IMR-90 (cell line): ENCODE results near the gene ANKRD11. TPM values are rescaled to one million over a fixed set of nuclear protein-coding genes. Genes with fewer than 3 reads are reported as not detected.

Experiments used
- ATAC-seq: fragments of 200-7000 bp; cut with Tn5 transposase; 2 replicates; pipeline ENCODE4 v1.9.1; 2020; ENCODE audit warnings: low read depth, mild to moderate bottlenecking, moderate library complexity
- BruUV-seq: library from RNA; stranded (reverse); fragments of 400-500 nt; replicated peaks from 2 replicates; lab custom pipeline; 2021; lab: Mats Ljungman, UMichigan
- CTCF ChIA-PET: fragments of 300-600 bp; formaldehyde crosslinking; extraction: SDS; loops from one replicate; lab custom pipeline; 2021; ENCODE audit warnings: antibody characterized with exemption; lab: Yijun Ruan, JAX
- POLR2A ChIA-PET: fragments of 300-600 bp; sonication (Branson Sonifier 250); formaldehyde crosslinking; loops from one replicate; lab custom pipeline; 2022; ENCODE audit warnings: antibody characterized with exemption; ENCODE audit not compliant: unreplicated experiment; lab: Charles Lee
- DNase-seq: peaks from one replicate; pipeline ENCODE4 v3.0.0; 2013
- H2AFZ ChIP-seq: replicated peaks from 2 replicates; pipeline ENCODE3; 2013; ENCODE audit warnings: low read length, mild to moderate bottlenecking; ENCODE audit not compliant: poor library complexity
- H2AK5ac ChIP-seq: 2 replicates; pipeline ENCODE4 v1.6.1; 2013; ENCODE audit warnings: low read depth, low read length, inconsistent platforms
- H2AK9ac ChIP-seq: replicated peaks from 2 replicates; pipeline ENCODE3; 2013; ENCODE audit warnings: mild to moderate bottlenecking, low read depth, low read length, moderate library complexity; ENCODE audit not compliant: poor library complexity
- H2BK120ac ChIP-seq: 2 replicates; pipeline ENCODE4 v1.6.1; 2013; ENCODE audit warnings: low read depth, low read length, inconsistent platforms
- H2BK15ac ChIP-seq: 3 replicates; pipeline ENCODE4 v1.6.1; 2013; ENCODE audit warnings: low read depth, low read length, inconsistent platforms
- H2BK20ac ChIP-seq: 2 replicates; pipeline ENCODE4 v1.6.1; 2013; ENCODE audit warnings: low read depth, mild to moderate bottlenecking, inconsistent platforms, low read length, moderate library complexity
- H2BK5ac ChIP-seq: 2 replicates; pipeline ENCODE4 v1.6.1; 2013; ENCODE audit warnings: mild to moderate bottlenecking, low read depth, low read length, inconsistent platforms; ENCODE audit not compliant: poor library complexity, severe bottlenecking
- H3K14ac ChIP-seq: replicated peaks from 2 replicates; pipeline ENCODE4 v1.6.1; 2013; ENCODE audit warnings: low read depth, low read length, inconsistent platforms
- H3K18ac ChIP-seq: 2 replicates; pipeline ENCODE4 v1.6.1; 2013; ENCODE audit warnings: low read depth, low read length, control low read depth
- H3K23ac ChIP-seq: 2 replicates; pipeline ENCODE4 v1.6.1; 2013; ENCODE audit warnings: low read depth, low read length, inconsistent platforms
- H3K27ac ChIP-seq: 2 replicates; pipeline ENCODE4 v1.5.1; 2013; ENCODE audit warnings: mild to moderate bottlenecking, control low read depth, low read length; ENCODE audit not compliant: insufficient read depth
- H3K27me3 ChIP-seq: 2 replicates; pipeline ENCODE4 v1.6.1; 2013; ENCODE audit warnings: low read length; ENCODE audit not compliant: control insufficient read depth, insufficient read depth
- H3K36me3 ChIP-seq: 2 replicates; pipeline ENCODE4 v1.6.1; 2013; ENCODE audit warnings: low read length, mixed read lengths; ENCODE audit not compliant: control insufficient read depth, insufficient read depth
- H3K4ac ChIP-seq: 2 replicates; pipeline ENCODE4 v1.6.1; 2013; ENCODE audit warnings: low read depth, low read length, inconsistent platforms
- H3K4me1 ChIP-seq: 2 replicates; pipeline ENCODE4 v1.6.1; 2013; ENCODE audit warnings: low read length, mixed read lengths; ENCODE audit not compliant: control insufficient read depth, insufficient read depth
- H3K4me2 ChIP-seq: 2 replicates; pipeline ENCODE4 v1.6.1; 2013; ENCODE audit warnings: low read depth, mild to moderate bottlenecking, control low read depth, low read length, moderate library complexity
- H3K4me3 ChIP-seq: 2 replicates; pipeline ENCODE4 v1.5.1; 2013; ENCODE audit warnings: low read depth, mild to moderate bottlenecking, control low read depth, low read length, moderate library complexity; ENCODE audit not compliant: insufficient read depth
- H3K56ac ChIP-seq: 2 replicates; pipeline ENCODE4 v1.6.1; 2013; ENCODE audit warnings: low read length, inconsistent platforms; ENCODE audit not compliant: insufficient read depth; ENCODE audit errors: extremely low read depth
- H3K79me1 ChIP-seq, 2 experiments: 2 replicates each; pipeline ENCODE4 v1.6.1; 2013; ENCODE audit warnings: low read length in 2 of 2, inconsistent platforms in 1 of 2, low read depth in 1 of 2
- H3K9ac ChIP-seq: 2 replicates; pipeline ENCODE4 v1.6.1; 2013; ENCODE audit warnings: low read depth, low read length, control low read depth
- H3K9me1 ChIP-seq: 2 replicates; pipeline ENCODE4 v1.6.1; 2013; ENCODE audit warnings: low read length, inconsistent platforms; ENCODE audit not compliant: insufficient read depth
- H3K9me3 ChIP-seq: 2 replicates; pipeline ENCODE4 v1.6.1; 2013; ENCODE audit warnings: low read length; ENCODE audit not compliant: control insufficient read depth, insufficient read depth
- H4K20me1 ChIP-seq: 2 replicates; pipeline ENCODE4 v1.6.1; 2013; ENCODE audit warnings: low read length, inconsistent platforms; ENCODE audit not compliant: insufficient read depth
- H4K5ac ChIP-seq: 2 replicates; pipeline ENCODE4 v1.6.1; 2013; ENCODE audit warnings: mild to moderate bottlenecking, low read depth, low read length, control low read depth
- H4K8ac ChIP-seq, 2 experiments: 2 replicates each; pipeline ENCODE4 v1.6.1; 2013; ENCODE audit warnings: low read depth in 2 of 2, low read length in 2 of 2, control low read depth in 1 of 2, inconsistent platforms in 1 of 2
- H4K91ac ChIP-seq: 2 replicates; pipeline ENCODE4 v1.6.1; 2013; ENCODE audit warnings: low read depth, low read length, inconsistent platforms; ENCODE audit not compliant: insufficient read depth
- BHLHE40 ChIP-seq: fragments of 150-350 bp; IDR thresholded peaks from 2 replicates; pipeline ENCODE4 v1.6.1; 2016; ENCODE audit warnings: mild to moderate bottlenecking, low read depth, low read length
- CEBPB ChIP-seq: IDR thresholded peaks from 2 replicates; pipeline ENCODE4 v1.6.1; 2012; ENCODE audit warnings: low read depth, low read length, improper control_type of control experiment
- CHD1 ChIP-seq: IDR thresholded peaks from 2 replicates; pipeline ENCODE4 v1.6.1; 2012; ENCODE audit warnings: low read depth, low read length, improper control_type of control experiment
- CTCF ChIP-seq: conservative IDR thresholded peaks from 2 replicates; pipeline ENCODE4 v1.5.1; 2012; ENCODE audit warnings: mild to moderate bottlenecking, low read depth, low read length, improper control_type of control experiment
- ELK1 ChIP-seq: fragments of 150-350 bp; IDR thresholded peaks from 2 replicates; pipeline ENCODE4 v1.6.1; 2016; ENCODE audit warnings: low read depth, mild to moderate bottlenecking, low read length, moderate library complexity, borderline replicate concordance
- FOS ChIP-seq: fragments of 150-350 bp; IDR thresholded peaks from 2 replicates; pipeline ENCODE4 v1.6.1; 2016; ENCODE audit warnings: low read depth, low read length
- MAFK ChIP-seq: IDR thresholded peaks from 2 replicates; pipeline ENCODE4 v1.6.1; 2012; ENCODE audit warnings: low read depth, low read length, improper control_type of control experiment
- MAZ ChIP-seq: IDR thresholded peaks from 2 replicates; pipeline ENCODE4 v1.6.1; 2012; ENCODE audit warnings: low read depth, mild to moderate bottlenecking, low read length, improper control_type of control experiment, moderate library complexity, borderline replicate concordance
- MXI1 ChIP-seq: IDR thresholded peaks from 2 replicates; pipeline ENCODE4 v1.6.1; 2012; ENCODE audit warnings: low read depth, mild to moderate bottlenecking, low read length, moderate library complexity, borderline replicate concordance
- NFE2L2 ChIP-seq: fragments of 150-350 bp; IDR thresholded peaks from 2 replicates; pipeline ENCODE4 v1.6.1; 2016; ENCODE audit warnings: low read depth, mild to moderate bottlenecking, low read length
- POLR2A ChIP-seq: IDR thresholded peaks from 2 replicates; pipeline ENCODE4 v1.6.1; 2012; ENCODE audit warnings: mild to moderate bottlenecking, low read depth, low read length
- RAD21 ChIP-seq: IDR thresholded peaks from 2 replicates; pipeline ENCODE4 v1.6.1; 2012; ENCODE audit warnings: low read length, improper control_type of control experiment
- RCOR1 ChIP-seq: IDR thresholded peaks from 2 replicates; pipeline ENCODE4 v1.6.1; 2012; ENCODE audit warnings: mild to moderate bottlenecking, low read length, improper control_type of control experiment; ENCODE audit not compliant: insufficient replicate concordance
- RFX5 ChIP-seq: IDR thresholded peaks from 2 replicates; pipeline ENCODE4 v1.8.0; 2012; ENCODE audit warnings: low read depth, mild to moderate bottlenecking, low read length, moderate library complexity
- SMC3 ChIP-seq: fragments of 150-350 bp; IDR thresholded peaks from 2 replicates; pipeline ENCODE4 v1.6.1; 2016; ENCODE audit warnings: low read depth, mild to moderate bottlenecking, antibody characterized with exemption, low read length, moderate library complexity
- USF2 ChIP-seq: fragments of 150-350 bp; IDR thresholded peaks from 2 replicates; pipeline ENCODE4 v1.6.1; 2017; ENCODE audit warnings: mild to moderate bottlenecking, antibody characterized with exemption, low read length, low read depth
- WGBS, 2 experiments: methylation state at CpG; one replicate each; pipeline versions ENCODE4 v1.1.5 to v1.1.7; 2013; ENCODE audit warnings: missing lambda C conversion rate in 2 of 2; ENCODE audit not compliant: insufficient read length in 1 of 2; ENCODE audit errors: extremely low coverage in 2 of 2; 5-methylcytosine and 5-hydroxymethylcytosine counted together
- dilution Hi-C: fragments of 300-500 bp; cut with HindIII; formaldehyde crosslinking; loops from one replicate; pipeline ENCODE4 v1.14.3; 2018; ENCODE audit warnings: low sequenced_read_pairs; ENCODE audit not compliant: unreplicated experiment
- in situ Hi-C: fragments of 300-500 bp; cut with MboI; formaldehyde crosslinking; loops from 3 replicates; pipeline ENCODE4 v1.14.3; 2019; ENCODE audit warnings: low sequenced_read_pairs, inconsistent platforms, mixed read lengths
- intact Hi-C: fragments of 100-400 bp; cut with micrococcal nuclease; formaldehyde crosslinking; loops from 2 replicates; pipeline ENCODE4 v1.10.0; 2022
- polyA plus RNA-seq, 3 experiments: library from polyadenylated mRNA; depleted of rRNA; stranded (reverse); fragments of >200 nt; gene quantifications; 2 replicates each; pipeline ENCODE4 v1.2.3, GENCODE V29; 2012; ENCODE audit warnings: low replicate concordance in 1 of 3
- total RNA-seq: library from RNA; depleted of rRNA; stranded (reverse); fragments of >200 nt; gene quantifications from 2 replicates; pipeline ENCODE4 v1.2.3, GENCODE V29; 2012

ANKRD11 gene
- total and polyA plus RNA-seq, 2 of the 4 experiments (the other 2 are of a cell fraction): 46.8 to 71.9 TPM

GRCh38 chr16:89219365-89219764 is 271.0 kb downstream of the ANKRD11 start:
- Histone ChIP-seq H3K27ac (no peak overlapping the region), H4K5ac (no peak overlapping the region), H2AK9ac (no peak overlapping the region), H3K4me2 (no peak overlapping the region), H3K27me3 (no peaks in the 10 kb centered on the region), H3K18ac (no peak overlapping the region), H2BK15ac (no peak overlapping the region), H3K4me1 (no peaks in the 10 kb centered on the region), H4K8ac (no peak overlapping the region), H2AK5ac (no peak overlapping the region), H4K20me1 (peaks cover 3% of the 10 kb centered on the region; the same call in 1 of the 2 replicates), H4K91ac (no peak overlapping the region), H3K79me1 (peaks cover 27 to 52% of the 10 kb centered on the region in 2 experiments), H2BK20ac (no peak overlapping the region), H3K4me3 (no peak overlapping the region), H3K14ac (no peak overlapping the region), H2BK5ac (no peak overlapping the region), H2AFZ (no peak overlapping the region), H3K9me3 (no peaks in the 10 kb centered on the region), H2BK120ac (no peak overlapping the region), H3K23ac (no peak overlapping the region), H3K9me1 (peaks cover 3% of the 10 kb centered on the region; the same call in 1 of the 2 replicates), H3K56ac (no peak overlapping the region), H3K9ac (no peak overlapping the region), H3K4ac (no peak overlapping the region), H3K36me3 (peaks cover 31% of the 10 kb centered on the region)
- CTCF ChIA-PET: no interaction called here
- 100% methylated on average over 2 of the region's 5 CpGs; no CpG with 5 or more reads in 1 of the 2 experiments for WGBS, 2 experiments
- POLR2A ChIA-PET: no interaction called here
- TF ChIP-seq RFX5 (no peak), CEBPB (no peak), RAD21 (no peak), ELK1 (no peak), BHLHE40 (no peak), MAFK (no peak), SMC3 (no peak), CHD1 (no peak), USF2 (no peak), POLR2A (no peak), MAZ (no peak), NFE2L2 (no peak), CTCF (no peak), FOS (no peak), RCOR1 (no peak), MXI1 (no peak)
- ATAC-seq (no peak), DNase-seq (no peak)
- in situ Hi-C loops (loop anchor here (10.0 kb wide), 1 partner anchor 285 kb away; no protein-coding TSS in a partner anchor), intact Hi-C loops (loop anchor here (5.0 kb wide), 1 partner anchor 407 kb away; the partner anchor contains the start of gene APRT), dilution Hi-C loops (no loop called here)
- BruUV-seq: no TSS peak
